ENCODE results near the gene SGSM1.

SGSM1 gene

GRCh38 chr22:24951942-24952836, 146.2 kb downstream of the SGSM1 start, which contains the start of gene KIAA1671:
TSS of gene KIAA1671 (plus strand) at chr22:24952716. CDS start at chr22:25028000, 75,284 bp downstream.
- peak; percentile 70 for DNase-seq (ENCODE audit: low spot score)

GRCh38 chr22:24952837-24953383, 146.9 kb downstream of the SGSM1 start:
- no peak for DNase-seq (ENCODE audit: low spot score)

GRCh38 chr22:24953384-24954113, 147.5 kb downstream of the SGSM1 start:
- no peak for DNase-seq (ENCODE audit: low spot score)

- no peak for DNase-seq (ENCODE audit: low spot score)
Measured at GRCh38 chr22:24954114-24954463, 148.1 kb downstream of the SGSM1 start.

GRCh38 chr22:24954856-24955255, 148.8 kb downstream of the SGSM1 start:
- DNase-seq (ENCODE audit: low spot score): no peak

- DNase-seq (ENCODE audit: low spot score): no peak
Measured at GRCh38 chr22:24957043-24957442, 151.0 kb downstream of the SGSM1 start.

- no peak for DNase-seq (ENCODE audit: low spot score)
Measured at GRCh38 chr22:24961217-24961844, 155.3 kb downstream of the SGSM1 start.

- no peak for DNase-seq (ENCODE audit: low spot score)
Measured at GRCh38 chr22:24962094-24962493, 156.1 kb downstream of the SGSM1 start.

GRCh38 chr22:24962835-24963234, 156.8 kb downstream of the SGSM1 start:
- DNase-seq (ENCODE audit: low spot score): no peak

- no peak for DNase-seq (ENCODE audit: low spot score)
Measured at GRCh38 chr22:24964441-24964840, 158.4 kb downstream of the SGSM1 start.

- DNase-seq (ENCODE audit: low spot score): no peak
Measured at GRCh38 chr22:24965822-24966626, 160.0 kb downstream of the SGSM1 start.

GRCh38 chr22:24968066-24968561, 162.1 kb downstream of the SGSM1 start:
- no peak for DNase-seq (ENCODE audit: low spot score)

GRCh38 chr22:24969560-24970301, 163.7 kb downstream of the SGSM1 start:
- DNase-seq (ENCODE audit: low spot score): no peak

GRCh38 chr22:24972369-24972768, 166.4 kb downstream of the SGSM1 start:
- DNase-seq (ENCODE audit: low spot score): no peak

- no peak for DNase-seq (ENCODE audit: low spot score)
Measured at GRCh38 chr22:24973872-24974271, 167.9 kb downstream of the SGSM1 start.

- no peak for DNase-seq (ENCODE audit: low spot score)
Measured at GRCh38 chr22:24975125-24975640, 169.2 kb downstream of the SGSM1 start.

- DNase-seq (ENCODE audit: low spot score): no peak
Measured at GRCh38 chr22:24975813-24976341, 169.9 kb downstream of the SGSM1 start.

GRCh38 chr22:24976442-24977218, 170.6 kb downstream of the SGSM1 start:
- no peak for DNase-seq (ENCODE audit: low spot score)

All from hematopoietic multipotent progenitor cell treated with erythropoietin and hydrocortisone succinate and interleukin-3 and kit ligand, for 17 days (in vitro differentiated cells).